Measurements from ENCODE around the gene IVD. TPM values are rescaled to one million over a fixed set of nuclear protein-coding genes. Genes with fewer than 3 reads are reported as not detected.

The IVD gene
- total and polyA plus RNA-seq, 2 of the 4 experiments (the other 2 are of a cell fraction) = 31.7 to 41.1 TPM

DNA sequence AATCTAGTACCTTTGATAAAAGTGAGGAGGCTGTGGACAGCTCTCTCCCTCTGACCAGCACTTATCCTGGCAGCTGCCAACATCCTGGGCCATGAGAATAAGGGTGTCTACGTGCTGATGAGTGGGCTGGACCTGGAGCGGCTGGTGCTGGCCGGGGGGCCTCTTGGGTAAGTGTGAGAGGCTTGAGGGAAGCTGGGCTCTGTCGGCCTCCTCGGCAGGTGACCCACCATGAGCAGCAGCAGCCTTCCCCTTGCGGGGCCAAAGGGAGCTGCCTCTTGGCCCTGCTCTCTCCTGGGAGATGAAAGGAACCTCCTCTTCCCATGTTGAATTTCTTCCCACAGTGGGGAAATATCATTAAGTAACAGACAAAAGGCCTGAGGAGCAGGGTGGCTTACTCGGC, 9.2 kb downstream of the IVD start:
- Histone ChIP-seq H3K36me3 (ENCODE audit: control insufficient read depth, insufficient read depth, low read length) (peaks cover 62% of the 10 kb centered on the region), H2AFZ (replicated peaks; ENCODE audit: low read length, poor library complexity) (no peak overlapping the region), H3K79me1 (ENCODE audit: low read depth in 1 of 2, low read length in 2 of 2) (peaks cover 0 to 10% of the 10 kb centered on the region in 2 experiments; a peak in 2 of 4 replicates), H3K18ac (ENCODE audit: low read depth, low read length) (no peak overlapping the region), H3K9me1 (ENCODE audit: insufficient read depth, low read length) (no peaks in the 10 kb centered on the region), H2AK9ac (replicated peaks; ENCODE audit: low read depth, low read length, poor library complexity) (no peak overlapping the region), H3K27ac (ENCODE audit: insufficient read depth, low read length) (no peak overlapping the region), H3K4me3 (ENCODE audit: insufficient read depth, low read depth, low read length) (no peak overlapping the region), H3K23ac (ENCODE audit: low read depth, low read length) (no peak overlapping the region), H4K20me1 (ENCODE audit: insufficient read depth, low read length) (no peaks in the 10 kb centered on the region), H3K4me2 (ENCODE audit: low read depth, low read length) (no peak overlapping the region), H2BK15ac (ENCODE audit: low read depth, low read length) (no peak overlapping the region), H3K14ac (replicated peaks; ENCODE audit: low read depth, low read length) (no peak overlapping the region), H3K4ac (ENCODE audit: low read depth, low read length) (no peak overlapping the region), H4K8ac (ENCODE audit: low read depth in 2 of 2, low read length in 2 of 2) (no peak overlapping the region), H2AK5ac (ENCODE audit: low read depth, low read length) (no peak overlapping the region), H3K9me3 (ENCODE audit: control insufficient read depth, insufficient read depth, low read length) (no peaks in the 10 kb centered on the region), H3K9ac (ENCODE audit: low read depth, low read length) (no peak overlapping the region), H3K56ac (ENCODE audit: extremely low read depth, insufficient read depth, low read length) (no peak overlapping the region), H2BK120ac (ENCODE audit: low read depth, low read length) (no peak overlapping the region), H4K91ac (ENCODE audit: insufficient read depth, low read depth, low read length) (no peak overlapping the region), H3K27me3 (ENCODE audit: control insufficient read depth, insufficient read depth, low read length) (no peaks in the 10 kb centered on the region), H3K4me1 (ENCODE audit: control insufficient read depth, insufficient read depth, low read length) (no peaks in the 10 kb centered on the region), H2BK5ac (ENCODE audit: low read depth, low read length, poor library complexity, severe bottlenecking) (no peak overlapping the region), H4K5ac (ENCODE audit: low read depth, low read length) (no peak overlapping the region), H2BK20ac (ENCODE audit: low read depth, low read length) (no peak overlapping the region)
- in situ Hi-C loops (cut with MboI; ENCODE audit: low sequenced_read_pairs) (no loop called here), intact Hi-C loops (cut with micrococcal nuclease) (no loop called here), dilution Hi-C loops (cut with HindIII; ENCODE audit: low sequenced_read_pairs, unreplicated experiment) (no loop called here)
- DNase-seq = no peak
- BruUV-seq (replicated peaks) = no TSS peak
- ATAC-seq (ENCODE audit: low read depth) = no peak
- no peak for TF ChIP-seq FOS (IDR thresholded peaks at IDR 0.05; ENCODE audit: low read depth, low read length)
- TF ChIP-seq RFX5 (IDR thresholded peaks at IDR 0.05; ENCODE audit: low read depth, low read length) = no peak
- no peak for TF ChIP-seq POLR2A (IDR thresholded peaks at IDR 0.05; ENCODE audit: low read depth, low read length)
- no peak for TF ChIP-seq MAZ (IDR thresholded peaks at IDR 0.05; ENCODE audit: borderline replicate concordance, low read depth, low read length)
- TF ChIP-seq RAD21 (IDR thresholded peaks at IDR 0.05; ENCODE audit: low read length) = no peak
- TF ChIP-seq MAFK (IDR thresholded peaks at IDR 0.05; ENCODE audit: low read depth, low read length) = no peak
- TF ChIP-seq, protein P1, sequence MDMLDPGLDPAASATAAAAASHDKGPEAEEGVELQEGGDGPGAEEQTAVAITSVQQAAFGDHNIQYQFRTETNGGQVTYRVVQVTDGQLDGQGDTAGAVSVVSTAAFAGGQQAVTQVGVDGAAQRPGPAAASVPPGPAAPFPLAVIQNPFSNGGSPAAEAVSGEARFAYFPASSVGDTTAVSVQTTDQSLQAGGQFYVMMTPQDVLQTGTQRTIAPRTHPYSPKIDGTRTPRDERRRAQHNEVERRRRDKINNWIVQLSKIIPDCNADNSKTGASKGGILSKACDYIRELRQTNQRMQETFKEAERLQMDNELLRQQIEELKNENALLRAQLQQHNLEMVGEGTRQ (IDR thresholded peaks at IDR 0.05; ENCODE audit: low read depth, low read length) = no peak
- ChIA-PET CTCF (no interaction called here), POLR2A (ENCODE audit: unreplicated experiment) (no interaction called here)
- no CpG with 5 or more reads among the region's 7 CpGs for WGBS, 2 experiments (ENCODE audit: extremely low coverage in 2 of 2, insufficient read length in 1 of 2)

Data from IMR-90 (cell line).